Endothelial cell (in vitro differentiated cells): ENCODE measurements around the gene STBD1. TPM values are rescaled to one million over a fixed set of nuclear protein-coding genes. Genes with fewer than 3 reads are reported as not detected.
"Not testable (repeated sequence)": the region's sequence is repeated elsewhere in the genome, so short reads cannot be mapped to it uniquely, and the experiment has no call there.

Source experiments
- DNase-seq: peaks from one replicate; pipeline ENCODE4 v3.0.0; 2021; ENCODE audit warnings: low spot score
- H3K27ac Mint-ChIP-seq: one replicate; pipeline ENCODE4 v1.8.0; 2021; ENCODE audit warnings: mixed read lengths, inconsistent platforms; ENCODE audit not compliant: unreplicated experiment
- H3K27me3 Mint-ChIP-seq: one replicate; pipeline ENCODE4 v1.8.0; 2021; ENCODE audit warnings: mild to moderate bottlenecking, moderate library complexity, mixed read lengths, inconsistent platforms; ENCODE audit not compliant: unreplicated experiment
- H3K36me3 Mint-ChIP-seq: one replicate; pipeline ENCODE4 v1.8.0; 2021; ENCODE audit warnings: mild to moderate bottlenecking, low read depth, mixed read lengths, inconsistent platforms; ENCODE audit not compliant: unreplicated experiment
- H3K4me1 Mint-ChIP-seq: one replicate; pipeline ENCODE4 v1.8.0; 2021; ENCODE audit warnings: mild to moderate bottlenecking, mixed read lengths, inconsistent platforms; ENCODE audit not compliant: unreplicated experiment
- H3K4me3 Mint-ChIP-seq: one replicate; pipeline ENCODE4 v1.8.0; 2021; ENCODE audit warnings: mild to moderate bottlenecking, mixed read lengths, inconsistent platforms; ENCODE audit not compliant: unreplicated experiment
- H3K9me3 Mint-ChIP-seq: one replicate; pipeline ENCODE4 v1.8.0; 2021; ENCODE audit warnings: mixed read lengths, inconsistent platforms; ENCODE audit not compliant: unreplicated experiment
- CTCF ChIP-seq: fragments of 200-600 bp; sonication (generic); IDR thresholded peaks from one replicate; pipeline ENCODE4 v1.5.0; 2021; ENCODE audit warnings: antibody characterized with exemption; ENCODE audit not compliant: unreplicated experiment
- total RNA-seq: library from RNA; stranded (reverse); fragmentation: NEBNext Ultra II Directional; extraction: Animal tissue kit (Norgen Biotek cat#: 25700); gene quantifications from one replicate; pipeline ENCODE4 v1.2.1, GENCODE V29; 2021; ENCODE audit not compliant: unreplicated experiment

The STBD1 gene
- total RNA-seq, 1 donor from 2014 or later = 1.8 TPM

- Mint-ChIP-seq H3K36me3 (no peaks in the 10 kb centered on the region), H3K4me1 (no peaks in the 10 kb centered on the region), H3K9me3 (no peaks in the 10 kb centered on the region), H3K27ac (no peak overlapping the region), H3K4me3 (no peak overlapping the region), H3K27me3 (no peaks in the 10 kb centered on the region)
- DNase-seq = no peak
- no peak for TF ChIP-seq CTCF
These were observed 28.9 kb upstream of the STBD1 start for GRCh38 chr4:76277667-76278066.

GRCh38 chr4:76278583-76278982, 27.9 kb upstream of the STBD1 start:
- Mint-ChIP-seq H3K27me3 (no peaks in the 10 kb centered on the region), H3K4me3 (no peak overlapping the region), H3K36me3 (no peaks in the 10 kb centered on the region), H3K27ac (no peak overlapping the region), H3K4me1 (no peaks in the 10 kb centered on the region), H3K9me3 (no peaks in the 10 kb centered on the region)
- no peak for TF ChIP-seq CTCF
- DNase-seq = no peak

- DNase-seq = no peak
- no peak for TF ChIP-seq CTCF
- Mint-ChIP-seq H3K27ac (no peak overlapping the region), H3K27me3 (no peaks in the 10 kb centered on the region), H3K9me3 (no peaks in the 10 kb centered on the region), H3K4me1 (no peaks in the 10 kb centered on the region), H3K36me3 (no peaks in the 10 kb centered on the region), H3K4me3 (no peak overlapping the region)
These were observed 27.1 kb upstream of the STBD1 start for GRCh38 chr4:76279462-76279861.

- DNase-seq = no peak
- Mint-ChIP-seq H3K36me3 (no peaks in the 10 kb centered on the region), H3K4me3 (no peak overlapping the region), H3K9me3 (no peaks in the 10 kb centered on the region), H3K27me3 (no peaks in the 10 kb centered on the region), H3K4me1 (no peaks in the 10 kb centered on the region), H3K27ac (no peak overlapping the region)
- TF ChIP-seq CTCF = no peak
These were observed 25.8 kb upstream of the STBD1 start for GRCh38 chr4:76280488-76281441.

GRCh38 chr4:76281594-76281993, 24.9 kb upstream of the STBD1 start:
- not testable (repeated sequence) for DNase-seq, H3K4me3 Mint-ChIP-seq, H3K36me3 Mint-ChIP-seq, H3K9me3 Mint-ChIP-seq, H3K4me1 Mint-ChIP-seq, H3K27me3 Mint-ChIP-seq, H3K27ac Mint-ChIP-seq
